Left ventricle myocardium inferior (tissue), 1 donor: ENCODE results near the gene AWAT2. TPM values are rescaled to one million over a fixed set of nuclear protein-coding genes. Genes with fewer than 3 reads are reported as not detected.
A peak's percentile ranks its signal among the peaks of the same experiment; 100 is the strongest.

Experiments
- DNase-seq: peaks from one replicate; pipeline ENCODE4 v3.0.0-alpha.2; 2020
- H3K27ac ChIP-seq: fragments of 200-600 bp; replicated peaks from 2 replicates; pipeline ENCODE4 v1.8.0; 2021
- H3K27me3 ChIP-seq: fragments of 200-600 bp; 2 replicates; pipeline ENCODE4 v1.8.0; 2021; ENCODE audit warnings: low read depth
- H3K36me3 ChIP-seq: fragments of 200-600 bp; 2 replicates; pipeline ENCODE4 v1.8.0; 2021
- H3K4me1 ChIP-seq: fragments of 200-600 bp; 2 replicates; pipeline ENCODE4 v1.8.0; 2021
- H3K4me3 ChIP-seq: fragments of 200-600 bp; 2 replicates; pipeline ENCODE4 v1.8.0; 2021; ENCODE audit warnings: mild to moderate bottlenecking, moderate library complexity
- H3K9me3 ChIP-seq: fragments of 200-600 bp; replicated peaks from 2 replicates; pipeline ENCODE4 v1.8.0; 2021
- intact Hi-C: fragments of 100-400 bp; cut with micrococcal nuclease; formaldehyde crosslinking; loops from one replicate; pipeline ENCODE4 v1.11.0; 2022
- total RNA-seq: library from RNA; stranded (reverse); fragmentation: NEBNext Ultra II Directional; extraction: Animal tissue kit (Norgen Biotek cat#: 25700); gene quantifications from one replicate; pipeline ENCODE4 v1.2.1, GENCODE V29; 2021
- TF ChIP-seq, protein P1 (sequence below): fragments of 200-600 bp; IDR thresholded peaks from 2 replicates; pipeline ENCODE4 v1.8.0; 2021; ENCODE audit warnings: antibody characterized with exemption, mild to moderate bottlenecking, borderline replicate concordance
- donor health status: DM: no; HTN: yes; CAD: no; lungs with severe emphysema.

Gene AWAT2
- total RNA-seq, 1 donor from 2014 or later = not detected

DNA sequence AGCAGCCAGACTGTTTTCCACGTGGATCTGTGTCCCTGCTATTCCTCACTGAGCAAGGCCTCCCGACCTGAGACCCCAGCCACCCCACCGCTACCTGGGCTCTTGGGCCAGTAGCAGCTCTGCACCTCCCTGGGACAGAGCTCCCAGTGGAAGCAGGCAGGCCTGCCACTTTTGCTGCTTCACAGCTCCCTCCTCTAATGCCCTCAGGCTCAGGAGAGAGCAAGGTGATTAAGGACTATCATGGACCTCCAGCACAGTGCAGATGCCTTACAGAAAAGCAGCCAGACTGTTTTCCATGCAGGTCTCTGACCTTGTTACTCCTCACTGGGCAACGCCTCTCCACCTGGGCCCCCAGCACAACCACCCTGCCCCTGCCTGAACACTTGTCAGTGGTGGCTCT, 37.0 kb downstream of the AWAT2 start:
- Histone ChIP-seq H3K27me3 (no peaks in the 10 kb centered on the region), H3K27ac (peak overlapping the region; percentile 83), H3K4me1 (peaks cover 15% of the 10 kb centered on the region), H3K36me3 (no peaks in the 10 kb centered on the region), H3K9me3 (no peaks in the 10 kb centered on the region), H3K4me3 (no peak overlapping the region)
- intact Hi-C loops = no loop called here
- DNase-seq = no peak
- TF ChIP-seq, protein P1, sequence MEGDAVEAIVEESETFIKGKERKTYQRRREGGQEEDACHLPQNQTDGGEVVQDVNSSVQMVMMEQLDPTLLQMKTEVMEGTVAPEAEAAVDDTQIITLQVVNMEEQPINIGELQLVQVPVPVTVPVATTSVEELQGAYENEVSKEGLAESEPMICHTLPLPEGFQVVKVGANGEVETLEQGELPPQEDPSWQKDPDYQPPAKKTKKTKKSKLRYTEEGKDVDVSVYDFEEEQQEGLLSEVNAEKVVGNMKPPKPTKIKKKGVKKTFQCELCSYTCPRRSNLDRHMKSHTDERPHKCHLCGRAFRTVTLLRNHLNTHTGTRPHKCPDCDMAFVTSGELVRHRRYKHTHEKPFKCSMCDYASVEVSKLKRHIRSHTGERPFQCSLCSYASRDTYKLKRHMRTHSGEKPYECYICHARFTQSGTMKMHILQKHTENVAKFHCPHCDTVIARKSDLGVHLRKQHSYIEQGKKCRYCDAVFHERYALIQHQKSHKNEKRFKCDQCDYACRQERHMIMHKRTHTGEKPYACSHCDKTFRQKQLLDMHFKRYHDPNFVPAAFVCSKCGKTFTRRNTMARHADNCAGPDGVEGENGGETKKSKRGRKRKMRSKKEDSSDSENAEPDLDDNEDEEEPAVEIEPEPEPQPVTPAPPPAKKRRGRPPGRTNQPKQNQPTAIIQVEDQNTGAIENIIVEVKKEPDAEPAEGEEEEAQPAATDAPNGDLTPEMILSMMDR = no peak

DNA sequence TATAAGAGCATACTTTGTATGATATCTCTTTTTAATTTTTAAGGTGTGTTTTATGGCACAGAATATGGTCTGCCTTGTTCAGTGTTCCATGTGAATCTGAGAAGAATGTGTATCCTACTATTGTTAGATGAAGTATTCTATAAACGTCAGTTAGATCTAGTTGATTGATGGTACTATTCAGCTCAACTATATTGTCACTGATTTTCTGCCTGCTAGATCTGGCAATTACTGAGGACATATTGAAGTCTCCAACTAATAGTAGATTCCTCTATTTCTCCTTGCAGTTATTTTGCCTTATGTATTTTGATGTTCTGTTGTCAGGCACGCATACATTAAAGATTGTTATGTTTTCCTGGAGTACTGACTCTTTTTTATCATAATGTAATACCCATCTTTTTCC, 39.8 kb downstream of the AWAT2 start:
- TF ChIP-seq, protein P1 = no peak
- peaks cover 15% of the 10 kb centered on the region for H3K4me1 ChIP-seq
- no peaks in the 10 kb centered on the region for H3K9me3 ChIP-seq
- H3K4me3 ChIP-seq = no peak overlapping the region
- H3K36me3 ChIP-seq = no peaks in the 10 kb centered on the region
- H3K27me3 ChIP-seq = no peaks in the 10 kb centered on the region
- DNase-seq = no peak
- intact Hi-C loops = no loop called here
- no peak overlapping the region for H3K27ac ChIP-seq

DNA sequence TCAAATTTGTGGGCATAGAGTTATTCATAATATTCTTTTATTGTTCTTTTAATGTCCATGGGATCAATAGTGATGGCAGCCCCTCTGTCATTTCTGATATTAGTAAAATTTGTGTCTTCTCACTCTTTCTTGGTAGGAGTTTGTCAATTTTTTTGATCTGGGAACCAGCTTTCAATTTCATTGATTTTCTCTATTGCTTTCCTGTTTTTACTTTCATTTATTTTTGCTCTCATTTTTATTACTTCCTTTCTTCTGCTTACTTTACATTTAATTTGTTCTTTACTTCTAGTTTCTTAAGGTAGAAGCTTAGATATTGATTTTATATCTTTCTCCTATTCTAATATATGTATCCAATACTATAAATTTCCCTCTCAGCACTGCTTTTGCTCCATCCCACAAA, 40.7 kb downstream of the AWAT2 start:
- Histone ChIP-seq H3K27ac (no peak overlapping the region), H3K4me1 (peaks cover 9% of the 10 kb centered on the region), H3K36me3 (no peaks in the 10 kb centered on the region), H3K9me3 (no peaks in the 10 kb centered on the region), H3K4me3 (no peak overlapping the region), H3K27me3 (no peaks in the 10 kb centered on the region)
- TF ChIP-seq, protein P1 = no peak
- no peak for DNase-seq
- intact Hi-C loops = no loop called here

DNA sequence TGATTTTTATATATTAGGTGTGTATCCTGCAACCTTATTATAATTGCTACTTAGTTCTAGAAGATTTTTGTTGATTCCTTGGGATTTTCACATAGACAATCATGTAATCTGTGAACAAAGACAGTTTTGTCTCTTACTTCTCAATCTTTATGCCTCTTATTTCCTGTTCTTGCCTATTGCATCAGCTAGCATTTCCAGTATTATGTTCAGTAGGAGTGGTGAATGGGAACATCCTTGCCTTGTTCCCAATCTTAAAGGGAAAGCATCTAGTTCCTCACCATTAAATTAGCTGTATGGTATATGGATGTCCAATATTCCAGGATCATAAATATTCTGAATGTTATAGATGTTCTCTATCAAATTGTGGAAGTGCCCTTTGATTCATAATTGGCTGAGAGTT, 41.8 kb downstream of the AWAT2 start:
- H3K9me3 ChIP-seq = no peaks in the 10 kb centered on the region
- no peak overlapping the region for H3K4me3 ChIP-seq
- no peaks in the 10 kb centered on the region for H3K27me3 ChIP-seq
- intact Hi-C loops = no loop called here
- H3K36me3 ChIP-seq = no peaks in the 10 kb centered on the region
- no peak for DNase-seq
- no peak overlapping the region for H3K27ac ChIP-seq
- TF ChIP-seq, protein P1 = no peak
- peaks cover 5% of the 10 kb centered on the region for H3K4me1 ChIP-seq

DNA sequence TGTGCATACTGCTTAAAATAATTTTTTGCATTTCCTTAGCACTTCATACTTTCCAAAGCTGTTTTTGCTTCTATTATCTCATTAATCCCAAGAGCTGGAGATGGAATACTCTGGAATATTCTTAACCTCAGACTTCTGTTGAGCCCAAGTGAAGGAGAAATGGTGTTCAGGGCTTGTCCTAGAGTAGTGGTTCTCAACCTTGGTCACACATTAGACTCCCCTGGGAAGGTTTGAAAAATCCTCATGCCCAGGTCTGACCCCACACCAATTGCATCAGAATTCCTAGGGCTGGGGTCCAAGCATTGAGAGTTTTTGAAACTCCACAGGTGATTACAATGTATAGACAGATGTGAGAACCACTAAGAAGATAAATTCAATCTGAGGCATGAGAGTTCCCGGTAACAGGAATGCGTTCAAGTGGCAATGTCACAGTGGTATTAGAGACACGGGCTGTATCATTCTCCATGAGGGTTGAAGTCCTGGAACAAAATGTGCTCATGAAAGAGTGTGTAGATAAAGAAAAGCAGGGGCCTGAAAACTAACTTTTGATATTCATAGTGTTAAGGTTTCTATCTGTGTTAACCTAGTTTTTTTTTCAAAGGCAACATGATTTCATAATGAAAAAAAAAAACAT, 47.9 kb downstream of the AWAT2 start:
- TF ChIP-seq, protein P1 = no peak
- Histone ChIP-seq H3K4me1 (peaks cover 9% of the 10 kb centered on the region), H3K36me3 (no peaks in the 10 kb centered on the region), H3K27me3 (no peaks in the 10 kb centered on the region), H3K9me3 (no peaks in the 10 kb centered on the region), H3K4me3 (no peak overlapping the region), H3K27ac (peak overlapping the region; percentile 84)
- intact Hi-C loops = no loop called here
- no peak for DNase-seq
